WTC11 (cell line): ENCODE measurements around the gene TRIM42. TPM values are rescaled to one million over a fixed set of nuclear protein-coding genes. Genes with fewer than 3 reads are reported as not detected.

Experiments
- ATAC-seq: fragments of 200-7000 bp; cut with Tn5 transposase; 2 replicates; pipeline ENCODE4 v1.10.0; 2021; ENCODE audit warnings: mild to moderate bottlenecking, moderate library complexity
- CTCF ChIA-PET: fragments of 300-600 bp; sonication (Branson Sonifier 250); formaldehyde crosslinking; loops from one replicate; lab custom pipeline; 2021; ENCODE audit warnings: antibody characterized with exemption; lab: Charles Lee
- POLR2A ChIA-PET: fragments of 350-600 bp; sonication (Branson Sonifier 250); formaldehyde crosslinking; loops from one replicate; lab custom pipeline; 2021; ENCODE audit warnings: antibody characterized with exemption; lab: Charles Lee
- DNase-seq: peaks from one replicate; pipeline ENCODE4 v3.0.0; 2021; ENCODE audit warnings: low spot score
- H3K27ac Mint-ChIP-seq: 2 replicates; pipeline ENCODE4 v1.8.0; 2021; ENCODE audit warnings: mixed read lengths
- H3K27me3 Mint-ChIP-seq: 2 replicates; pipeline ENCODE4 v1.8.0; 2021; ENCODE audit warnings: low read depth, mild to moderate bottlenecking, moderate library complexity, mixed read lengths
- H3K36me3 Mint-ChIP-seq: 2 replicates; pipeline ENCODE4 v1.8.0; 2021; ENCODE audit warnings: mixed read lengths
- H3K4me1 Mint-ChIP-seq: 2 replicates; pipeline ENCODE4 v1.8.0; 2022; ENCODE audit warnings: mixed read lengths
- H3K4me3 Mint-ChIP-seq: 2 replicates; pipeline ENCODE4 v1.8.0; 2021; ENCODE audit warnings: mild to moderate bottlenecking, moderate library complexity, mixed read lengths
- H3K9me3 Mint-ChIP-seq: 2 replicates; pipeline ENCODE4 v1.8.0; 2021; ENCODE audit warnings: mixed read lengths
- ATF3 ChIP-seq: sonication (generic); formaldehyde crosslinking; conservative IDR thresholded peaks from 2 replicates; pipeline ENCODE4 v1.8.1; 2022; ENCODE audit warnings: mild to moderate bottlenecking, missing genetic modification reagents
- CREB1 ChIP-seq: sonication (generic); formaldehyde crosslinking; IDR thresholded peaks from 2 replicates; pipeline ENCODE4 v1.8.0; 2023; ENCODE audit warnings: mild to moderate bottlenecking, missing genetic modification reagents
- E2F1 ChIP-seq: sonication (generic); formaldehyde crosslinking; IDR thresholded peaks from 2 replicates; pipeline ENCODE4 v1.8.0; 2022; ENCODE audit warnings: mild to moderate bottlenecking, missing genetic modification reagents
- ETV6 ChIP-seq: sonication (generic); formaldehyde crosslinking; IDR thresholded peaks from 2 replicates; pipeline ENCODE4 v1.8.1; 2022; ENCODE audit warnings: mild to moderate bottlenecking, missing genetic modification reagents
- GABPB1 ChIP-seq: sonication (generic); formaldehyde crosslinking; IDR thresholded peaks from 2 replicates; pipeline ENCODE4 v1.8.1; 2023; ENCODE audit warnings: mild to moderate bottlenecking, missing genetic modification reagents
- NR1H2 ChIP-seq: sonication (generic); formaldehyde crosslinking; IDR thresholded peaks from 2 replicates; pipeline ENCODE4 v1.9.0; 2021; ENCODE audit warnings: mild to moderate bottlenecking, moderate library complexity, missing genetic modification reagents
- NR3C1 ChIP-seq: sonication (generic); formaldehyde crosslinking; conservative IDR thresholded peaks from 2 replicates; pipeline ENCODE4 v1.8.1; 2023; ENCODE audit warnings: low read depth, mild to moderate bottlenecking, missing genetic modification reagents
- RORB ChIP-seq: fragments of 250-450 bp; sonication (Bioruptor Pico); IDR thresholded peaks from 2 replicates; pipeline ENCODE4 v1.9.0; 2021; ENCODE audit warnings: mild to moderate bottlenecking
- SOX15 ChIP-seq: fragments of 250-450 bp; sonication (Bioruptor Pico); IDR thresholded peaks from 2 replicates; pipeline ENCODE4 v1.9.0; 2021; ENCODE audit warnings: mild to moderate bottlenecking
- ZBTB21 ChIP-seq: sonication (generic); formaldehyde crosslinking; IDR thresholded peaks from 2 replicates; pipeline ENCODE4 v1.8.1; 2023; ENCODE audit warnings: mild to moderate bottlenecking, missing genetic modification reagents, borderline replicate concordance
- ZNF416 ChIP-seq: fragments of 250-450 bp; sonication (Bioruptor Pico); IDR thresholded peaks from 2 replicates; pipeline ENCODE4 v1.9.0; 2021; ENCODE audit warnings: mild to moderate bottlenecking, inconsistent platforms
- ZNF425 ChIP-seq: fragments of 250-450 bp; sonication (Bioruptor Pico); conservative IDR thresholded peaks from 2 replicates; pipeline ENCODE4 v1.9.0; 2021; ENCODE audit warnings: mild to moderate bottlenecking
- total RNA-seq: library from RNA; stranded (reverse); gene quantifications from 3 replicates; pipeline ENCODE4 v1.2.3, GENCODE V29; 2021
- TF ChIP-seq, protein P1 (sequence below): sonication (generic); formaldehyde crosslinking; IDR thresholded peaks from 2 replicates; pipeline ENCODE4 v1.8.1; 2022; ENCODE audit warnings: low read depth, mild to moderate bottlenecking, moderate library complexity, missing genetic modification reagents, borderline replicate concordance
- TF ChIP-seq, protein P2 (sequence below): sonication (generic); formaldehyde crosslinking; IDR thresholded peaks from 2 replicates; pipeline ENCODE4 v1.8.1; 2023; ENCODE audit warnings: mild to moderate bottlenecking, missing genetic modification reagents
- TF ChIP-seq, protein P3 (sequence below): sonication (generic); formaldehyde crosslinking; IDR thresholded peaks from 2 replicates; pipeline ENCODE4 v1.8.1; 2022; ENCODE audit warnings: missing genetic modification reagents, borderline replicate concordance
- TF ChIP-seq, protein P4 (sequence below): sonication (generic); formaldehyde crosslinking; conservative IDR thresholded peaks from 2 replicates; pipeline ENCODE4 v1.8.1; 2023; ENCODE audit warnings: mild to moderate bottlenecking, low read depth, missing genetic modification reagents, moderate library complexity
- TF ChIP-seq, protein P5 (sequence below): sonication (generic); formaldehyde crosslinking; IDR thresholded peaks from 2 replicates; pipeline ENCODE4 v1.8.1; 2023; ENCODE audit warnings: mild to moderate bottlenecking, missing genetic modification reagents, moderate library complexity
- TF ChIP-seq, protein P6 (sequence below): fragments of 250-450 bp; sonication (Bioruptor Pico); IDR thresholded peaks from 2 replicates; pipeline ENCODE4 v1.9.0; 2021; ENCODE audit warnings: moderate library complexity, mild to moderate bottlenecking, inconsistent platforms, borderline replicate concordance

TRIM42 gene
- total RNA-seq, 1 experiment from 2014 or later, result not detected

DNA sequence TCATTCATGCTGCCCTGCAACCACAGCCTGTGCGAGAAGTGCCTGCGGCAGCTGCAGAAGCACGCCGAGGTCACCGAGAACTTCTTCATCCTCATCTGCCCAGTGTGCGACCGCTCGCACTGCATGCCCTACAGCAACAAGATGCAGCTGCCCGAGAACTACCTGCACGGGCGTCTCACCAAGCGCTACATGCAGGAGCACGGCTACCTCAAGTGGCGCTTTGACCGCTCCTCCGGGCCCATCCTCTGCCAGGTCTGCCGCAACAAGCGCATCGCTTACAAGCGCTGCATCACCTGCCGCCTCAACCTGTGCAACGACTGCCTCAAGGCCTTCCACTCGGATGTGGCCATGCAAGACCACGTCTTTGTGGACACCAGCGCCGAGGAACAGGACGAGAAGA, 4.7 kb downstream of the TRIM42 start:
- H3K36me3 Mint-ChIP-seq, result no peaks in the 10 kb centered on the region
- ChIA-PET POLR2A (no interaction called here), CTCF (no interaction called here)
- peaks cover 3% of the 10 kb centered on the region; the same call in 1 of the 2 replicates for H3K27me3 Mint-ChIP-seq
- H3K27ac Mint-ChIP-seq, result no peak overlapping the region
- H3K4me1 Mint-ChIP-seq, result no peaks in the 10 kb centered on the region
- ATAC-seq, result no peak
- no peak for TF ChIP-seq RORB
- TF ChIP-seq, protein P1, sequence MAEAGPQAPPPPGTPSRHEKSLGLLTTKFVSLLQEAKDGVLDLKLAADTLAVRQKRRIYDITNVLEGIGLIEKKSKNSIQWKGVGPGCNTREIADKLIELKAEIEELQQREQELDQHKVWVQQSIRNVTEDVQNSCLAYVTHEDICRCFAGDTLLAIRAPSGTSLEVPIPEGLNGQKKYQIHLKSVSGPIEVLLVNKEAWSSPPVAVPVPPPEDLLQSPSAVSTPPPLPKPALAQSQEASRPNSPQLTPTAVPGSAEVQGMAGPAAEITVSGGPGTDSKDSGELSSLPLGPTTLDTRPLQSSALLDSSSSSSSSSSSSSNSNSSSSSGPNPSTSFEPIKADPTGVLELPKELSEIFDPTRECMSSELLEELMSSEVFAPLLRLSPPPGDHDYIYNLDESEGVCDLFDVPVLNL (CRISPR knock-in tag), result no peak
- DNase-seq, result no peak
- H3K9me3 Mint-ChIP-seq, result peaks cover 3% of the 10 kb centered on the region; the same call in 1 of the 2 replicates
- H3K4me3 Mint-ChIP-seq, result no peak overlapping the region

- no peaks in the 10 kb centered on the region for H3K4me1 Mint-ChIP-seq
- no peak for TF ChIP-seq ZNF425 (CRISPR knock-in tag)
- TF ChIP-seq, protein P2, sequence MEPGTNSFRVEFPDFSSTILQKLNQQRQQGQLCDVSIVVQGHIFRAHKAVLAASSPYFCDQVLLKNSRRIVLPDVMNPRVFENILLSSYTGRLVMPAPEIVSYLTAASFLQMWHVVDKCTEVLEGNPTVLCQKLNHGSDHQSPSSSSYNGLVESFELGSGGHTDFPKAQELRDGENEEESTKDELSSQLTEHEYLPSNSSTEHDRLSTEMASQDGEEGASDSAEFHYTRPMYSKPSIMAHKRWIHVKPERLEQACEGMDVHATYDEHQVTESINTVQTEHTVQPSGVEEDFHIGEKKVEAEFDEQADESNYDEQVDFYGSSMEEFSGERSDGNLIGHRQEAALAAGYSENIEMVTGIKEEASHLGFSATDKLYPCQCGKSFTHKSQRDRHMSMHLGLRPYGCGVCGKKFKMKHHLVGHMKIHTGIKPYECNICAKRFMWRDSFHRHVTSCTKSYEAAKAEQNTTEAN (CRISPR knock-in tag), result no peak
- TF ChIP-seq ZBTB21 (CRISPR knock-in tag), result no peak
- no peak for TF ChIP-seq CREB1 (CRISPR knock-in tag)
- TF ChIP-seq, protein P3, sequence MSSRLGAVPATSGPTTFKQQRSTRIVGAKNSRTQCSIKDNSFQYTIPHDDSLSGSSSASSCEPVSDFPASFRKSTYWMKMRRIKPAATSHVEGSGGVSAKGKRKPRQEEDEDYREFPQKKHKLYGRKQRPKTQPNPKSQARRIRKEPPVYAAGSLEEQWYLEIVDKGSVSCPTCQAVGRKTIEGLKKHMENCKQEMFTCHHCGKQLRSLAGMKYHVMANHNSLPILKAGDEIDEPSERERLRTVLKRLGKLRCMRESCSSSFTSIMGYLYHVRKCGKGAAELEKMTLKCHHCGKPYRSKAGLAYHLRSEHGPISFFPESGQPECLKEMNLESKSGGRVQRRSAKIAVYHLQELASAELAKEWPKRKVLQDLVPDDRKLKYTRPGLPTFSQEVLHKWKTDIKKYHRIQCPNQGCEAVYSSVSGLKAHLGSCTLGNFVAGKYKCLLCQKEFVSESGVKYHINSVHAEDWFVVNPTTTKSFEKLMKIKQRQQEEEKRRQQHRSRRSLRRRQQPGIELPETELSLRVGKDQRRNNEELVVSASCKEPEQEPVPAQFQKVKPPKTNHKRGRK (CRISPR knock-in tag), result no peak
- TF ChIP-seq SOX15, result no peak
- TF ChIP-seq, protein P4, sequence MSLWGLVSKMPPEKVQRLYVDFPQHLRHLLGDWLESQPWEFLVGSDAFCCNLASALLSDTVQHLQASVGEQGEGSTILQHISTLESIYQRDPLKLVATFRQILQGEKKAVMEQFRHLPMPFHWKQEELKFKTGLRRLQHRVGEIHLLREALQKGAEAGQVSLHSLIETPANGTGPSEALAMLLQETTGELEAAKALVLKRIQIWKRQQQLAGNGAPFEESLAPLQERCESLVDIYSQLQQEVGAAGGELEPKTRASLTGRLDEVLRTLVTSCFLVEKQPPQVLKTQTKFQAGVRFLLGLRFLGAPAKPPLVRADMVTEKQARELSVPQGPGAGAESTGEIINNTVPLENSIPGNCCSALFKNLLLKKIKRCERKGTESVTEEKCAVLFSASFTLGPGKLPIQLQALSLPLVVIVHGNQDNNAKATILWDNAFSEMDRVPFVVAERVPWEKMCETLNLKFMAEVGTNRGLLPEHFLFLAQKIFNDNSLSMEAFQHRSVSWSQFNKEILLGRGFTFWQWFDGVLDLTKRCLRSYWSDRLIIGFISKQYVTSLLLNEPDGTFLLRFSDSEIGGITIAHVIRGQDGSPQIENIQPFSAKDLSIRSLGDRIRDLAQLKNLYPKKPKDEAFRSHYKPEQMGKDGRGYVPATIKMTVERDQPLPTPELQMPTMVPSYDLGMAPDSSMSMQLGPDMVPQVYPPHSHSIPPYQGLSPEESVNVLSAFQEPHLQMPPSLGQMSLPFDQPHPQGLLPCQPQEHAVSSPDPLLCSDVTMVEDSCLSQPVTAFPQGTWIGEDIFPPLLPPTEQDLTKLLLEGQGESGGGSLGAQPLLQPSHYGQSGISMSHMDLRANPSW (CRISPR knock-in tag), result no peak
- TF ChIP-seq, protein P5, sequence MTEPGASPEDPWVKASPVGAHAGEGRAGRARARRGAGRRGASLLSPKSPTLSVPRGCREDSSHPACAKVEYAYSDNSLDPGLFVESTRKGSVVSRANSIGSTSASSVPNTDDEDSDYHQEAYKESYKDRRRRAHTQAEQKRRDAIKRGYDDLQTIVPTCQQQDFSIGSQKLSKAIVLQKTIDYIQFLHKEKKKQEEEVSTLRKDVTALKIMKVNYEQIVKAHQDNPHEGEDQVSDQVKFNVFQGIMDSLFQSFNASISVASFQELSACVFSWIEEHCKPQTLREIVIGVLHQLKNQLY (CRISPR knock-in tag), result no peak
- no peak for TF ChIP-seq NR1H2 (CRISPR knock-in tag)
- no peak for TF ChIP-seq ZNF416
- TF ChIP-seq ATF3 (CRISPR knock-in tag), result no peak
- no peak for TF ChIP-seq NR3C1 (CRISPR knock-in tag)
- TF ChIP-seq GABPB1 (CRISPR knock-in tag), result no peak
- TF ChIP-seq E2F1 (CRISPR knock-in tag), result no peak
- TF ChIP-seq, protein P6, sequence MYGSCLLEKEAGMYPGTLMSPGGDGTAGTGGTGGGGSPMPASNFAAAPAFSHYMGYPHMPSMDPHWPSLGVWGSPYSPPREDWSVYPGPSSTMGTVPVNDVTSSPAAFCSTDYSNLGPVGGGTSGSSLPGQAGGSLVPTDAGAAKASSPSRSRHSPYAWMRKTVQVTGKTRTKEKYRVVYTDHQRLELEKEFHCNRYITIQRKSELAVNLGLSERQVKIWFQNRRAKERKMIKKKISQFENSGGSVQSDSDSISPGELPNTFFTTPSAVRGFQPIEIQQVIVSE (CRISPR knock-in tag), result no peak
- no peak for TF ChIP-seq ETV6 (CRISPR knock-in tag)
- TF ChIP-seq, all 79 proteins: peak for 0
- H3K36me3 Mint-ChIP-seq, result no peaks in the 10 kb centered on the region
- H3K9me3 Mint-ChIP-seq, result peaks cover 13% of the 10 kb centered on the region; the same call in 1 of the 2 replicates
- H3K4me3 Mint-ChIP-seq, result no peak overlapping the region
- peaks cover 3% of the 10 kb centered on the region; the same call in 1 of the 2 replicates for H3K27me3 Mint-ChIP-seq
- no peak overlapping the region for H3K27ac Mint-ChIP-seq
- POLR2A ChIA-PET, result no interaction called here
- CTCF ChIA-PET, result no interaction called here
- no peak for ATAC-seq
- DNase-seq, result no peak
Observed at GRCh38 chr3:140686128-140686527, 8.3 kb downstream of the TRIM42 start.
